Neuronal stem cell (in vitro differentiated cells): Measurements from ENCODE around the gene PNPLA2. TPM values are rescaled to one million over a fixed set of nuclear protein-coding genes. Genes with fewer than 3 reads are reported as not detected.

ENCODE experiments used
- DNase-seq: peaks from one replicate; pipeline ENCODE4 v3.0.0-alpha.2; 2013; ENCODE audit warnings: low spot score
- H2AFZ ChIP-seq: one replicate; pipeline ENCODE4 v1.6.1; 2013; ENCODE audit warnings: mild to moderate bottlenecking, low read length, inconsistent platforms
- H2AK5ac ChIP-seq: 2 replicates; pipeline ENCODE4 v1.6.1; 2013; ENCODE audit warnings: low read depth, mild to moderate bottlenecking, inconsistent platforms, low read length, moderate library complexity, mixed read lengths
- H2BK120ac ChIP-seq: 2 replicates; pipeline ENCODE4 v1.6.1; 2013; ENCODE audit warnings: low read depth, mild to moderate bottlenecking, inconsistent platforms, low read length, moderate library complexity, mixed read lengths
- H2BK12ac ChIP-seq: one replicate; pipeline ENCODE4 v1.6.1; 2013; ENCODE audit warnings: low read length, inconsistent platforms
- H2BK15ac ChIP-seq: 2 replicates; pipeline ENCODE4 v1.6.1; 2013; ENCODE audit warnings: mild to moderate bottlenecking, low read length, inconsistent platforms, mixed read lengths
- H2BK5ac ChIP-seq: one replicate; pipeline ENCODE4 v1.6.1; 2013; ENCODE audit warnings: inconsistent platforms, mild to moderate bottlenecking, low read length, moderate library complexity
- H3K14ac ChIP-seq: one replicate; pipeline ENCODE4 v1.6.1; 2013; ENCODE audit warnings: low read length, inconsistent platforms
- H3K18ac ChIP-seq: 2 replicates; pipeline ENCODE4 v1.6.1; 2013; ENCODE audit warnings: low read length, inconsistent platforms
- H3K23ac ChIP-seq: 2 replicates; pipeline ENCODE4 v1.6.1; 2013; ENCODE audit warnings: low read depth, mild to moderate bottlenecking, mixed read lengths, low read length, inconsistent platforms; ENCODE audit not compliant: poor library complexity
- H3K27ac ChIP-seq: replicated peaks from 3 replicates; pipeline ENCODE4 v1.5.1; 2013; ENCODE audit warnings: low read length, inconsistent platforms
- H3K27me3 ChIP-seq, 3 experiments: 2 replicates each; pipeline ENCODE4 v1.6.1; 2013; ENCODE audit warnings: low read length in 3 of 3, mild to moderate bottlenecking in 2 of 3, inconsistent platforms in 1 of 3, low read depth in 1 of 3, mixed read lengths in 1 of 3, moderate library complexity in 1 of 3; ENCODE audit not compliant: control insufficient read depth in 3 of 3, insufficient read depth in 3 of 3
- H3K36me3 ChIP-seq, 2 donors: replicated peaks in 1 of 2; 2 replicates each; pipeline ENCODE4 v1.6.1; 2013; ENCODE audit warnings: low read length in 2 of 2; ENCODE audit not compliant: control insufficient read depth in 2 of 2, insufficient read depth in 2 of 2
- H3K4ac ChIP-seq: 2 replicates; pipeline ENCODE4 v1.6.1; 2013; ENCODE audit warnings: inconsistent platforms, mild to moderate bottlenecking, low read length, moderate library complexity
- H3K4me1 ChIP-seq, 2 donors: 1 replicate in 1 of 2; 2 replicates in 1 of 2; pipeline ENCODE4 v1.6.1; 2013; ENCODE audit warnings: low read length in 2 of 2, low read depth in 1 of 2; ENCODE audit not compliant: control insufficient read depth in 2 of 2, insufficient read depth in 1 of 2
- H3K4me2 ChIP-seq: one replicate; pipeline ENCODE4 v1.6.1; 2013; ENCODE audit warnings: mild to moderate bottlenecking, low read length, inconsistent platforms; ENCODE audit not compliant: insufficient read depth, poor library complexity, severe bottlenecking
- H3K4me3 ChIP-seq, 2 donors: 2 replicates each; pipeline ENCODE4 v1.5.1; 2013; ENCODE audit warnings: low read length in 2 of 2, mild to moderate bottlenecking in 2 of 2, inconsistent platforms in 1 of 2, moderate library complexity in 1 of 2
- H3K79me1 ChIP-seq: one replicate; pipeline ENCODE4 v1.6.1; 2013; ENCODE audit warnings: low read depth, mild to moderate bottlenecking, inconsistent platforms, low read length, moderate library complexity
- H3K9ac ChIP-seq: one replicate; pipeline ENCODE4 v1.6.1; 2013; ENCODE audit warnings: mild to moderate bottlenecking, low read depth, low read length, inconsistent platforms; ENCODE audit not compliant: poor library complexity
- H3K9me3 ChIP-seq, 2 donors: replicated peaks in 1 of 2; 2 replicates each; pipeline versions ENCODE3 to v1.6.1; 2013; ENCODE audit warnings: low read length in 2 of 2, mild to moderate bottlenecking in 2 of 2, inconsistent platforms in 1 of 2, low read depth in 1 of 2, mixed read lengths in 1 of 2, moderate library complexity in 1 of 2; ENCODE audit not compliant: control insufficient read depth in 2 of 2, insufficient read depth in 1 of 2
- H4K8ac ChIP-seq: one replicate; pipeline ENCODE4 v1.6.1; 2013; ENCODE audit warnings: low read depth, mild to moderate bottlenecking, inconsistent platforms, low read length, moderate library complexity
- H4K91ac ChIP-seq: one replicate; pipeline ENCODE4 v1.6.1; 2013; ENCODE audit warnings: low read length, low read depth, mild to moderate bottlenecking, inconsistent platforms; ENCODE audit not compliant: poor library complexity
- WGBS, 2 donors: extraction: QIAGEN DNeasy Blood & Tissue Kit; methylation state at CpG; one replicate each; pipeline ENCODE4 v1.1.7; 2013; ENCODE audit warnings: missing lambda C conversion rate in 2 of 2, mixed read lengths in 1 of 2; ENCODE audit not compliant: insufficient read length in 2 of 2, insufficient replicate concordance in 1 of 2; ENCODE audit errors: extremely low coverage in 2 of 2; 5-methylcytosine and 5-hydroxymethylcytosine counted together
- polyA plus RNA-seq, 2 experiments: library from polyadenylated mRNA; stranded (reverse); fragments of 200-250 nt; gene quantifications; one replicate each; pipeline ENCODE4 v1.2.3, GENCODE V29; 2013

Gene PNPLA2, protein sequence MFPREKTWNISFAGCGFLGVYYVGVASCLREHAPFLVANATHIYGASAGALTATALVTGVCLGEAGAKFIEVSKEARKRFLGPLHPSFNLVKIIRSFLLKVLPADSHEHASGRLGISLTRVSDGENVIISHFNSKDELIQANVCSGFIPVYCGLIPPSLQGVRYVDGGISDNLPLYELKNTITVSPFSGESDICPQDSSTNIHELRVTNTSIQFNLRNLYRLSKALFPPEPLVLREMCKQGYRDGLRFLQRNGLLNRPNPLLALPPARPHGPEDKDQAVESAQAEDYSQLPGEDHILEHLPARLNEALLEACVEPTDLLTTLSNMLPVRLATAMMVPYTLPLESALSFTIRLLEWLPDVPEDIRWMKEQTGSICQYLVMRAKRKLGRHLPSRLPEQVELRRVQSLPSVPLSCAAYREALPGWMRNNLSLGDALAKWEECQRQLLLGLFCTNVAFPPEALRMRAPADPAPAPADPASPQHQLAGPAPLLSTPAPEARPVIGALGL
- 34.4 TPM for polyA plus RNA-seq (2013, experiment 1 of 2)
- polyA plus RNA-seq (2013, experiment 2 of 2) = 33.9 TPM

GRCh38 chr11:818396-819128 is at the start of gene PNPLA2:
PNPLA2 (plus strand) TSS chr11:818914; CDS start chr11:819719, 805 bp downstream.
- Histone ChIP-seq H3K4me3 (peak within 1 kb of the TSS; percentile 92 to 99), H2BK15ac (peak within 1 kb of the TSS; percentile 96), H3K23ac (peak within 1 kb of the TSS; percentile 98), H4K8ac (no peak within 1 kb of the TSS), H3K27me3 (no peaks in the 10 kb centered on the region), H3K36me3 (peaks cover 4 to 30% of the 10 kb centered on the region in 2 donors), H3K4me1 (peaks cover 12 to 15% of the 10 kb centered on the region in 2 donors), H3K4ac (peak within 1 kb of the TSS; percentile 37), H3K27ac (peak within 1 kb of the TSS; percentile 67), H4K91ac (no peak within 1 kb of the TSS), H3K9ac (peak within 1 kb of the TSS; percentile 95), H2BK12ac (peak within 1 kb of the TSS; percentile 60), H3K18ac (peak within 1 kb of the TSS; percentile 99), H2AFZ (peak within 1 kb of the TSS; percentile 94), H3K9me3 (peaks cover 0 to 2% of the 10 kb centered on the region in 2 donors), H2AK5ac (peak within 1 kb of the TSS; percentile 100), H3K4me2 (peak within 1 kb of the TSS; percentile 83), H2BK120ac (no peak within 1 kb of the TSS), H3K14ac (peak within 1 kb of the TSS; percentile 94), H3K79me1 (peaks cover 7% of the 10 kb centered on the region), H2BK5ac (peak within 1 kb of the TSS; percentile 87)
- no peak for DNase-seq
- WGBS, 2 donors = no CpG with 5 or more reads among the region's 20 CpGs

GRCh38 chr11:769887-770641 is 48.6 kb upstream of the PNPLA2 start:
- Histone ChIP-seq H3K14ac (no peak overlapping the region), H2BK15ac (no peak overlapping the region), H3K9me3 (no peaks in the 10 kb centered on the region), H3K4me2 (no peak overlapping the region), H4K91ac (no peak overlapping the region), H2AK5ac (no peak overlapping the region), H2BK5ac (no peak overlapping the region), H3K9ac (no peak overlapping the region), H2BK12ac (no peak overlapping the region), H3K18ac (no peak overlapping the region), H3K79me1 (peaks cover 18% of the 10 kb centered on the region), H3K27ac (no peak overlapping the region), H3K4me1 (peaks cover 0 to 2% of the 10 kb centered on the region in 2 donors), H3K27me3 (no peaks in the 10 kb centered on the region), H3K4ac (no peak overlapping the region), H2AFZ (no peak overlapping the region), H3K4me3 (no peak overlapping the region), H3K36me3 (peaks cover 23 to 80% of the 10 kb centered on the region in 2 donors), H3K23ac (no peak overlapping the region), H2BK120ac (no peak overlapping the region), H4K8ac (no peak overlapping the region)
- no peak for DNase-seq
- WGBS, 2 donors = no CpG with 5 or more reads among the region's 23 CpGs

- H3K79me1 ChIP-seq = peaks cover 18% of the 10 kb centered on the region
- H2BK12ac ChIP-seq = peak overlapping the region; percentile 41
- H3K36me3 ChIP-seq = peaks cover 21 to 77% of the 10 kb centered on the region in 2 donors
- DNase-seq = no peak
- H3K27ac ChIP-seq = no peak overlapping the region
- no peak overlapping the region for H4K8ac ChIP-seq
- no peak overlapping the region for H4K91ac ChIP-seq
- no peak overlapping the region for H2BK120ac ChIP-seq
- no peak overlapping the region for H2BK15ac ChIP-seq
- H3K23ac ChIP-seq = peak overlapping the region; percentile 55
- peaks cover 2 to 3% of the 10 kb centered on the region in 2 donors for H3K4me1 ChIP-seq
- no peak overlapping the region for H3K4me2 ChIP-seq
- peak overlapping the region; percentile 57 for H3K18ac ChIP-seq
- no peak overlapping the region for H2AFZ ChIP-seq
- no peak overlapping the region for H3K14ac ChIP-seq
- no peak overlapping the region for H3K4ac ChIP-seq
- WGBS, 2 donors = no CpG with 5 or more reads among the region's 32 CpGs
- no peak overlapping the region for H2BK5ac ChIP-seq
- H3K27me3 ChIP-seq = no peaks in the 10 kb centered on the region
- H2AK5ac ChIP-seq = no peak overlapping the region
- no peaks in the 10 kb centered on the region for H3K9me3 ChIP-seq
- H3K9ac ChIP-seq = peak overlapping the region; percentile 77
- H3K4me3 ChIP-seq = no peak overlapping the region
These were observed 47.8 kb upstream of the PNPLA2 start for GRCh38 chr11:770642-771616.
